ENCODE measurements around the gene INAFM2. TPM values are rescaled to one million over a fixed set of nuclear protein-coding genes. Genes with fewer than 3 reads are reported as not detected.

Gene INAFM2
- total and polyA plus RNA-seq, 11 donors = 27.9 to 92.7 (median 36.1) TPM

- WGBS, 4 donors = 74 to 84% (median 80%) methylated on average over 6 of the region's 6 CpGs
- H3K4me1 ChIP-seq = peaks cover 0 to 35% (median 20%) of the 10 kb centered on the region in 12 donors
- no peaks in the 10 kb centered on the region for H3K27me3 ChIP-seq
- no peak for ATAC-seq
- intact Hi-C loops (cut with DNase I) = loop anchor here in 1 of 10 donors (10.0 kb wide), 1 partner anchor 51 kb away; no protein-coding TSS in a partner anchor
- H3K9me3 ChIP-seq = no peaks in the 10 kb centered on the region
- no peak overlapping the region for H3K27ac ChIP-seq
- no peak for TF ChIP-seq POLR2A (IDR thresholded peaks at IDR 0.05)
- TF ChIP-seq, protein P1, sequence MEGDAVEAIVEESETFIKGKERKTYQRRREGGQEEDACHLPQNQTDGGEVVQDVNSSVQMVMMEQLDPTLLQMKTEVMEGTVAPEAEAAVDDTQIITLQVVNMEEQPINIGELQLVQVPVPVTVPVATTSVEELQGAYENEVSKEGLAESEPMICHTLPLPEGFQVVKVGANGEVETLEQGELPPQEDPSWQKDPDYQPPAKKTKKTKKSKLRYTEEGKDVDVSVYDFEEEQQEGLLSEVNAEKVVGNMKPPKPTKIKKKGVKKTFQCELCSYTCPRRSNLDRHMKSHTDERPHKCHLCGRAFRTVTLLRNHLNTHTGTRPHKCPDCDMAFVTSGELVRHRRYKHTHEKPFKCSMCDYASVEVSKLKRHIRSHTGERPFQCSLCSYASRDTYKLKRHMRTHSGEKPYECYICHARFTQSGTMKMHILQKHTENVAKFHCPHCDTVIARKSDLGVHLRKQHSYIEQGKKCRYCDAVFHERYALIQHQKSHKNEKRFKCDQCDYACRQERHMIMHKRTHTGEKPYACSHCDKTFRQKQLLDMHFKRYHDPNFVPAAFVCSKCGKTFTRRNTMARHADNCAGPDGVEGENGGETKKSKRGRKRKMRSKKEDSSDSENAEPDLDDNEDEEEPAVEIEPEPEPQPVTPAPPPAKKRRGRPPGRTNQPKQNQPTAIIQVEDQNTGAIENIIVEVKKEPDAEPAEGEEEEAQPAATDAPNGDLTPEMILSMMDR (IDR thresholded peaks at IDR 0.05) = no peak
- DNase-seq = no peak
- H3K36me3 ChIP-seq = no peaks in the 10 kb centered on the region
- H3K4me3 ChIP-seq = no peak overlapping the region
Observed at GRCh38 chr15:40364251-40364650, 40.8 kb downstream of the INAFM2 start.

- H3K27ac ChIP-seq = peak overlapping the region in 2 of 12 donors; percentile 83 to 88
- H3K36me3 ChIP-seq = no peaks in the 10 kb centered on the region
- intact Hi-C loops (cut with DNase I) = loop anchor here in 7 of 10 donors (5.0 to 10.0 kb wide), 5 partner anchors 38 to 57 kb away; partner anchors contain the start of genes INAFM2 (in 4 of the 7) and IVD (in 1 of the 7)
- H3K9me3 ChIP-seq = no peaks in the 10 kb centered on the region
- ATAC-seq (no peak), DNase-seq (no peak)
- no peaks in the 10 kb centered on the region for H3K27me3 ChIP-seq
- H3K4me1 ChIP-seq = peaks cover 0 to 35% (median 20%) of the 10 kb centered on the region in 12 donors
- 77 to 85% (median 82%) methylated on average over 5 of the region's 5 CpGs for WGBS, 4 donors
- TF ChIP-seq POLR2A (IDR thresholded peaks at IDR 0.05) = no peak
- TF ChIP-seq, protein P1 (IDR thresholded peaks at IDR 0.05) = no peak
- no peak overlapping the region for H3K4me3 ChIP-seq
Observed at GRCh38 chr15:40365016-40365415, 41.5 kb downstream of the INAFM2 start.

DNA sequence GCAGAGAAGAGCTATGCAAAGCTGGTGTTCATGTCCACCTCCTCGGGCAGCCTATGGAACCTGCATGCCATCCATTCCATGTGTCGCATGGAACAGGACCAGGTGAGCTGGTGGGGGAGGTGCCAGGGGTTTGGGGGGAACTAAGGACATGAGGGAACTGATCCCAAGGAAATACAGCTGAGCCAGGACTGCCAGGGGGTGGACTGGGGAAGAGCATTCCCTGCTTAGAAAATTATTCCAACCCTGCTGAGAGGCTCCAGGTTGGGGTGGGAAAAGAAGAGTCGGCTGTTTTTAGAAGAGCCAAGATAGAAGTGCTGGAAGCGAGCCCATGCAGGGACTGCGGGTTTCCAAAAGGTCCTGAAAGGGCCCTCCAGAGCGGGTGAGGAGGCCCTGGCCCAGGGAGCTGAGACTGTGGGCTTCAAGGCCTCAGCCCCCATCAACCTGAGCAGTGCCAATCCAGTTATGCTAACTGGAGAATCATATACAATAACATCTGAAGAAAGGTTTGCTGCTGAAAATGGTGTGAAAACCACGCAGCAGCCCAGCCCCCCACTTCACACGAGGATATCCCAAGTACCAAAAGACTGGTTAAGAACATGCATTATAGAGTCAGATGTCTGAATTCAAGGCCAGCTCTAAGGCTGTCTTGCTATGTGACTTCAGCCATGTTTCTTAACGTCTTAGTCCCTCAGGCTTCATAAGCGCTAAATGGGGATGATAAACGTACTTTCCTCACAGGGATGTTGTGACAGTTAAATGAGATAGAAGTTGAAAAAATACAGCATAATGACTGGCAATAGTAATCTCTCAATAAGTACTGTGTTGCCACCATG, 42.3 kb downstream of the INAFM2 start:
- intact Hi-C loops (cut with DNase I) = loop anchor here in 7 of 10 donors (2.0 to 10.0 kb wide), 7 partner anchors 25 to 56 kb away; partner anchors contain the start of genes INAFM2 (in 4 of the 7), CCDC9B (in 1 of the 7) and IVD (in 1 of the 7)
- DNase-seq (no peak), ATAC-seq (no peak)
- Histone ChIP-seq H3K4me1 (peaks cover 0 to 35% (median 20%) of the 10 kb centered on the region in 12 donors), H3K4me3 (no peak overlapping the region), H3K9me3 (no peaks in the 10 kb centered on the region), H3K27me3 (no peaks in the 10 kb centered on the region), H3K36me3 (no peaks in the 10 kb centered on the region), H3K27ac (peak overlapping the region in 11 of 12 donors; percentile 69 to 95 (median 88))
- no peak for TF ChIP-seq POLR2A (IDR thresholded peaks at IDR 0.05)
- TF ChIP-seq, protein P1 (IDR thresholded peaks at IDR 0.05) = no peak
- 62 to 73% (median 67%) methylated on average over 11 of the region's 11 CpGs for WGBS, 4 donors

Measured in heart left ventricle (tissue), 16 donors.